Nephron (organoid): ENCODE results near the gene TEKTIP1.

Experiments used
- H3K27ac Mint-ChIP-seq, 3 experiments: 2 replicates each; pipeline ENCODE4 v1.8.0; 2020; ENCODE audit warnings: mixed read lengths in 3 of 3, mild to moderate bottlenecking in 2 of 3, moderate library complexity in 1 of 3
- H3K27me3 Mint-ChIP-seq: 2 replicates; pipeline ENCODE4 v1.8.0; 2021; ENCODE audit warnings: low read depth, mild to moderate bottlenecking, moderate library complexity, mixed read lengths
- H3K36me3 Mint-ChIP-seq: 2 replicates; pipeline ENCODE4 v1.8.0; 2020; ENCODE audit warnings: low read depth, mixed read lengths
- H3K4me1 Mint-ChIP-seq: 2 replicates; pipeline ENCODE4 v1.8.0; 2020; ENCODE audit warnings: mixed read lengths
- H3K4me3 Mint-ChIP-seq, 3 experiments: 2 replicates each; pipeline ENCODE4 v1.8.0; 2020; ENCODE audit warnings: mild to moderate bottlenecking in 3 of 3, mixed read lengths in 3 of 3, moderate library complexity in 2 of 3
- H3K9me3 Mint-ChIP-seq: 2 replicates; pipeline ENCODE4 v1.8.0; 2020; ENCODE audit warnings: mixed read lengths
- TF ChIP-seq, protein P1 (sequence below), 3 experiments: fragments of 200-600 bp; sonication (generic); IDR thresholded peaks; one replicate each; pipeline ENCODE4 v1.5.0; 2021; ENCODE audit warnings: antibody characterized with exemption in 3 of 3; ENCODE audit not compliant: unreplicated experiment in 3 of 3

The TEKTIP1 gene

DNA sequence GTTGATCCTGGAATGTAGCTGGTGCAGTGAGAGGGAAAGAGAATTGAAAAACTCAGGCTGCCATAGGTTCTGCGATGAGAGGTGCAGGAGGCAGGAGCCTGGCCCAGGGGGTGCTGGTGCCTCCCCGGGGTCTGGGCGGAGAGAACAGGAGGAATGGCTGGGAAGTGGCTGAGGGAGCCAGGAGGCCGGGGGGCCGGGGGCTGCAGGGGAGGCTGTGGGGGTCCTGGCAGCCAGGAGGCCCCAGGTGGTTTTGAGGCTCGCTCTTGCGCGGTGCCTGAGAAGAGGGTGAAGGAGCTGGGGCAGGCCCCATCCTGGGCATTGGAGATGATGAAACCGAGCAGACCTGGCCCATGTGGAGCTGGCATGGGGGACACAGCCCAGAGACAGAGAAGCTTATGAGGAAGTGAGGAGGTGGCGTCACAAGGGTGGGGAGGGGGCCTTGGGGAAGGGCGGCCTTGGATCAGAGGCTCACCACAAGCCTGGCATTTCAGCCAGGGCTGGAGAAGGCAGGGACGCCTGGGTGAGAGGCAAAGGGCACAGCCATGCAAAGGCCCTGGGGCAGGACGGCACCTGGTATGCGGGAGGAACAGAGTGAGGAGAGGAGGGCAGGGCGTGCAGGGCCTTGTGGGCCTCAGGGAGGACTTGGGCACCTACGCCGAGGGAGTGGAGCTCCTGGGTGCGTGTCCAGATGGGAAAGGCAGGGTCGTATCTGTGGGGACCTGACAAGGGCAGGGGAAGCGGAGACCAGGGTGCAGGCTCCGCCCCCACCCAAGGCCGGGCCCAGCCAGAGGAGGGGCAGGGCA is 1.3 kb upstream of the TEKTIP1 start:
- Mint-ChIP-seq H3K36me3 (peaks cover 16% of the 10 kb centered on the region), H3K9me3 (no peaks in the 10 kb centered on the region), H3K27ac (no peak overlapping the region), H3K4me1 (no peaks in the 10 kb centered on the region), H3K27me3 (no peaks in the 10 kb centered on the region), H3K4me3 (no peak overlapping the region)
- TF ChIP-seq, protein P1, sequence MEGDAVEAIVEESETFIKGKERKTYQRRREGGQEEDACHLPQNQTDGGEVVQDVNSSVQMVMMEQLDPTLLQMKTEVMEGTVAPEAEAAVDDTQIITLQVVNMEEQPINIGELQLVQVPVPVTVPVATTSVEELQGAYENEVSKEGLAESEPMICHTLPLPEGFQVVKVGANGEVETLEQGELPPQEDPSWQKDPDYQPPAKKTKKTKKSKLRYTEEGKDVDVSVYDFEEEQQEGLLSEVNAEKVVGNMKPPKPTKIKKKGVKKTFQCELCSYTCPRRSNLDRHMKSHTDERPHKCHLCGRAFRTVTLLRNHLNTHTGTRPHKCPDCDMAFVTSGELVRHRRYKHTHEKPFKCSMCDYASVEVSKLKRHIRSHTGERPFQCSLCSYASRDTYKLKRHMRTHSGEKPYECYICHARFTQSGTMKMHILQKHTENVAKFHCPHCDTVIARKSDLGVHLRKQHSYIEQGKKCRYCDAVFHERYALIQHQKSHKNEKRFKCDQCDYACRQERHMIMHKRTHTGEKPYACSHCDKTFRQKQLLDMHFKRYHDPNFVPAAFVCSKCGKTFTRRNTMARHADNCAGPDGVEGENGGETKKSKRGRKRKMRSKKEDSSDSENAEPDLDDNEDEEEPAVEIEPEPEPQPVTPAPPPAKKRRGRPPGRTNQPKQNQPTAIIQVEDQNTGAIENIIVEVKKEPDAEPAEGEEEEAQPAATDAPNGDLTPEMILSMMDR (IDR thresholded peaks at IDR 0.05; ENCODE audit: unreplicated experiment in 3 of 3), result no peak

DNA sequence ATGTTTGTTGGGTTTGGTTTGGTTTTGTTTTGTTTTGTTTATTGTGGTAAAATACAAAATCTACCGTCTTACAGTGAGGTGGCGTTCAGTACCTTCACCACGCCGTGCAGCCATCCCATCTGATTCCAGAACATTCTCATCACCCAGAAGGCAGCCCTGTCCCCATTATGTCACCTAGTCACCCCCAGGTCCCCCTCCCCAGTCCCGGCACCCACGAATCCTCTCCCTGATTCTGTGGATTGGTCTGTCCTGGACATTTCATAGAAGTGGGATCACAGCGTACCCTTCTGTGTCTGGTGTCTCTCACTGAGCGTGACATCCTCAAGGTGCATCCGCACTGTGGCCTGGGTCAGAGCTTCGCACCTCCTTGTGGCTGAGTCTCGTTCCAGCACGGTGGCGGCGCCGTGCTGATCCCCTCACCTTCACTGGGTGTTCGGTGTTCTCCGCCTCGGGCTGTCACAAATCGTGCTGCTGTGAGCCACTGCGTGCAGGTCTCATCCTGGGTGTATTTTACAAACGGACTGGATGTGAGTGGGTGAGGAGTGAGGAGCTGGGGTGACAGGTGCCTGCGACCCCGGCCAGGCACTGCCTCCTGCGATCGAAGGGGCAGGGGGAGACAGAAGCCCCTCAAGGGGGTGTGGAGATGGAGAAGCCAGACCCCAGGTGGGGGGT is 580 bp upstream of the TEKTIP1 start:
- no peaks in the 10 kb centered on the region for H3K27me3 Mint-ChIP-seq
- TF ChIP-seq, protein P1 (IDR thresholded peaks at IDR 0.05; ENCODE audit: unreplicated experiment in 3 of 3), result no peak

DNA sequence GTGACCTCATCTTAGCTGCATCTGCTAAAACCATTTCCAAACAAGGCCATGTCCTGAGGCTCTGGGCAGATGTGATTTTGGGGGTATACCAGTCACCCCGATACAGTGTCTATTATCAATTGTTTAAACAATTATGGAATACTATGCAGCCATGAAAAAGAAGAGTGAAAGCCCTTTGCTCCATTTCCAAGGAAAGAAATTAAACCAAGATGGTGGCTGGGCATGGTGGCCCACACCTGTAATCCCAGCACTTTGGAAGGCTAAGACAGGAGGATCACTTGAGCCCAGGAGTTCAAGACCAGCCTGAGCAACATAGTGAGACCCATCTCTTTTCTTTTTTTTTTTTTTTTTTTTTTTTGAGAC is 763 bp downstream of the TEKTIP1 start:
- TF ChIP-seq, protein P1 (IDR thresholded peaks at IDR 0.05; ENCODE audit: unreplicated experiment in 3 of 3), result no peak
- Mint-ChIP-seq H3K27me3 (no peaks in the 10 kb centered on the region), H3K9me3 (no peaks in the 10 kb centered on the region), H3K4me1 (no peaks in the 10 kb centered on the region), H3K27ac (no peak overlapping the region), H3K4me3 (no peak overlapping the region), H3K36me3 (peaks cover 4% of the 10 kb centered on the region)

More for the DNA sequence above, 580 bp upstream of the TEKTIP1 start:
- H3K9me3 Mint-ChIP-seq, result no peaks in the 10 kb centered on the region
- H3K4me3 Mint-ChIP-seq, result no peak overlapping the region
- H3K4me1 Mint-ChIP-seq, result no peaks in the 10 kb centered on the region
- peaks cover 13% of the 10 kb centered on the region for H3K36me3 Mint-ChIP-seq
- peak overlapping the region in 1 of 3 experiments; percentile 63 for H3K27ac Mint-ChIP-seq

DNA sequence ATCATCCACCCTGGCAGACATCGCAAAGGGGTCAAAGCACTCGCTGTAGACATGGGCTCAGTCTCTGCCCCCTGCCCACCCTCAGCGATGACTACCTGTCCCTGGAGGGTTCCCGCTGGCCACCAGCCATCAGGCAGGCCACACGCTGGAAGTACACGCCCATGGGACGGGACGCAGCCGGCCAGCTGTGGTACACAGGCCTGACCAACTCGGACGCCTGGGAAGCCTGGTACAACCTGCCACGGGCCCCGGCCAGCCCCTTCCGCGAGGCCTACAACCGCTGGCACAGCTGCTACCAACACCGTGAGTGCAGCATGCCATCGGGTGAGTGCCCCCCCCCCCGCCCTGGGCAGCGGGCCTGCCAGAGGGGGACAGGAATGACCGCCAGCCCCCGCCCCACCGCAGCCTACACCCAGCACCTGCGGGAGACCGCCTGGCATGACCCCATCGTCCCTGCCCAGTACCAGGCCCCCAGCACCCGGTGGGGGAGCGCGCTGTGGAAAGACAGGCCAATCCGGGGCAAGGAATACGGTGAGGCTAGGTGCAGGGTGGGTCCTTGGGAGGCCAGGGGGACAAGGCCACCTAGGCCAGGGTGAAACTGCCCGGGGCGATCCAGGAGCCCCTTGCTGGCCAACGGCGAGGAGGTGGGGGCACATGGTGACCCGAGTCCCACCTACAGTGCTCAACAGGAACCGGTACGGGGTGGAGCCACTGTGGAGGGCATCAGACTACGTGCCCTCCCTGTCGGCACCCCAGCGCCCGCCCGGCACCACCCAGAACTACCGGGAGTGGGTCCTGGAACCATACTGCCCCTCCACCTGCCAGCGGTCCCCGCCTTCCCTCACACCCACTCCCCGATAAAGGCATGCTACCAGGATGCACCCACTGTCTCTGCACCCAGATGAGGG is 4.4 kb downstream of the TEKTIP1 start:
- H3K4me1 Mint-ChIP-seq, result no peaks in the 10 kb centered on the region

DNA sequence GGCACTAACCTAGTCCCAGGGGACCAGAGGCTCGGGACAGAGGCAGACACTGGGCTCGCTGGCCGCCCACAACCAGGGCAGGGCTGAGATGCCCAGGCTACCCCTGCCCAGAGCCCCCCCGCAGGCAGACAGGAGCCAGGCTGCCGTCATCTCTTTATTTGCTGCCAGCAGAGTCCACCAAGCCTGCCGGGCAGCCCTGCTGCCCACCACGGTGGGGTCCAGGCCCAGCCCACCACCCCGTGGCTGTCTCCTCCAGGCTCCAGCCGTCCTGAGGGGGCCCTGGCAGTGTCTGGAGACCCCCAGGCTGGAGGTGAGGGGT is 5.0 kb downstream of the TEKTIP1 start:
- no peak overlapping the region for H3K4me3 Mint-ChIP-seq
- no peaks in the 10 kb centered on the region for H3K27me3 Mint-ChIP-seq
- TF ChIP-seq, protein P1 (IDR thresholded peaks at IDR 0.05; ENCODE audit: unreplicated experiment in 3 of 3), result no peak
- no peak overlapping the region for H3K27ac Mint-ChIP-seq
- H3K36me3 Mint-ChIP-seq, result peaks cover 5% of the 10 kb centered on the region
- H3K4me1 Mint-ChIP-seq, result no peaks in the 10 kb centered on the region
- H3K9me3 Mint-ChIP-seq, result no peaks in the 10 kb centered on the region

More for the DNA sequence above, 4.4 kb downstream of the TEKTIP1 start:
- Mint-ChIP-seq H3K27ac (no peak overlapping the region), H3K9me3 (no peaks in the 10 kb centered on the region), H3K4me3 (no peak overlapping the region), H3K27me3 (no peaks in the 10 kb centered on the region), H3K36me3 (peaks cover 5% of the 10 kb centered on the region)
- TF ChIP-seq, protein P1 (IDR thresholded peaks at IDR 0.05; ENCODE audit: unreplicated experiment in 3 of 3), result no peak
